ENCODE measurements around the gene TMEM218. TPM values are rescaled to one million over a fixed set of nuclear protein-coding genes. Genes with fewer than 3 reads are reported as not detected.

The TMEM218 gene
- total RNA-seq, 2 donors from 2014 or later: 7.0 to 9.9 TPM

DNA sequence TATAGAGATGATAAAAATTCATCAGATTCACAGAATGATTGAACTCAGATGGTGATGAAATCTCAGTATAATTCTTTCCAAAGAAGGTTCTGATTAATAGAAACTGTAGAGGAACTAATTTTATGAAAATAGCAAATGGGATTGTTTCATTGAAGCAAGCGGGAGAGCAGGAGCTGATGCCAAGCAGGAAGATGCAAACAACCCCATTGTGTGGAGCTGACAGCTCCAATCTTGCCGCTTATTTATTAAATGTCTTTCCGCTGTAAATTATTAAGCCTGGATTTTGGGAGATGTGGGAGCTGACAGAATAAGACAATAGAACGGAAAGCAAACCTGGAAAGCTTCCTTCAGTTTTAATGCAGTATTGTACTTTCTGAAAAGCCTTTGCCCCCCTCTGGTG is 6.0 kb upstream of the TMEM218 start:
- DNase-seq (no peak), ATAC-seq (no peak)
- no peaks in the 10 kb centered on the region for H3K4me1 Mint-ChIP-seq
- peaks cover 58% of the 10 kb centered on the region for H3K27me3 Mint-ChIP-seq
- no peak overlapping the region for H3K27ac Mint-ChIP-seq
- H3K4me3 Mint-ChIP-seq: no peak overlapping the region
- no peaks in the 10 kb centered on the region for H3K9me3 ChIP-seq (ENCODE audit: control insufficient read depth, low read length, poor library complexity, severe bottlenecking)
- H3K36me3 Mint-ChIP-seq (ENCODE audit: low read depth): peaks cover 10% of the 10 kb centered on the region

DNA sequence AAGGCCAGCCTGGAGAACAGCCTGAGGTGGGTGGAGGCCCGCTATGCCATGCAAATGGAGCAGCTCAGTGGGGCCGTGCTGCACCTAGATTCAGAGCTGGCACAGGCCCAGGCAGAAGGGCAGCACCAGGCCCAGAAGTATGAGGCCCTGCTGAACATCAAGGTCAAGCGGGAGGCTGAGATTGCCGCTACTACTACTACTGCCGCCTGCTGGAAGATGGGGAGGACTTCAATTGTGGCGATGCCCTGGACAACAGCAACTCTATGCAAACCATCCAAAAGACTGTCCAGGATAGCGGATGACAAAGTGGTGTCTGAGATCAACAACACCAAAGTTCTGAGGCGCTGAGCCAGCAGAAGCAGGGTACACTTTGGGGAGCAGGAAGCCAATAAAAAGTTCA is 3.1 kb upstream of the TMEM218 start:
- DNase-seq (no peak), ATAC-seq (no peak)
- Mint-ChIP-seq H3K4me1 (peaks cover 10% of the 10 kb centered on the region), H3K4me3 (no peak overlapping the region), H3K27me3 (peaks cover 31% of the 10 kb centered on the region), H3K36me3 (ENCODE audit: low read depth) (peaks cover 12% of the 10 kb centered on the region), H3K27ac (no peak overlapping the region)
- no peaks in the 10 kb centered on the region for H3K9me3 ChIP-seq (ENCODE audit: control insufficient read depth, low read length, poor library complexity, severe bottlenecking)

DNA sequence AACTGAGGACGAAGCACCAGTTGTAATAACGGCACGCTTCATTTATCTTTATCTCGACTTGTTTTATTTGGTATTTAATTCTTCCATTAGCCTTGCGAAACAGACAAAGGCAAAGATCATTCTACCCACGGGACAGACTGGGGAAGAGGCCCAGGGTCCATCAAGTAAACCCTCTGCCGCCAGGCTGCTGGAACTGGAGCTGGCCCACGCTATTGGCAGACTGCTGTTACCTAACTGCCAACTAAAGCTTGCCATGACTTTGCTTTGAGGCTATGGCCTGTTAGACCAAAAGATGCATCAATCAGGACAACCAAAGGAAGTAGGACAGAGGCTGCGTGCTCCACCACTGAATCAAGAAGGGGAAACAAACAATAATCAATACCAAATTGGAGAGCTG is 780 bp upstream of the TMEM218 start:
- ATAC-seq: no peak
- H3K36me3 Mint-ChIP-seq (ENCODE audit: low read depth): peaks cover 6% of the 10 kb centered on the region

DNA sequence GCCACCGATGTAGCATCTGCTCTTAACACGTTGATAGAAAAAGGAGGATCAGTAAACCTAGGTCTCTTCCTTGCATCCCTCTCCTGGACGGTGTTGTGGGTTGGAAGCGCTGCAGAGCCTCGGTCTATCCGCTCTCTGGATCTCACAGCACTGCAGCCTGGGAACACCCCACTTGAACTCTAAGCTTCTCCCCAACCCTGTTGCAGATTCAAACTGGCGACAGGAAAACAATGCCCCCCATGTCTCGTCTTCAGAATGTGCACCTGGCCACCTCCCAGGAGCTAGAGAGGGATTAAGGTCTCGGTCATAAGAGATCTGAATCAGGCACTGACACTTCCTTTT is 454 bp downstream of the TMEM218 start:
- no peaks in the 10 kb centered on the region for H3K9me3 ChIP-seq (ENCODE audit: control insufficient read depth, low read length, poor library complexity, severe bottlenecking)
- ATAC-seq (no peak), DNase-seq (no peak)
- Mint-ChIP-seq H3K27ac (peak overlapping the region; percentile 99), H3K36me3 (ENCODE audit: low read depth) (peaks cover 6% of the 10 kb centered on the region), H3K27me3 (peaks cover 5% of the 10 kb centered on the region), H3K4me3 (peak overlapping the region; percentile 100), H3K4me1 (peaks cover 10% of the 10 kb centered on the region)

More for the DNA sequence above, 780 bp upstream of the TMEM218 start:
- no peak overlapping the region for H3K4me3 Mint-ChIP-seq
- no peak for DNase-seq
- no peaks in the 10 kb centered on the region for H3K9me3 ChIP-seq (ENCODE audit: control insufficient read depth, low read length, poor library complexity, severe bottlenecking)
- peaks cover 12% of the 10 kb centered on the region for H3K27me3 Mint-ChIP-seq
- peak overlapping the region; percentile 99 for H3K27ac Mint-ChIP-seq
- H3K4me1 Mint-ChIP-seq: peaks cover 10% of the 10 kb centered on the region

GRCh38 chr11:125110506-125110905 is 920 bp downstream of the TMEM218 start:
- Mint-ChIP-seq H3K4me3 (peak overlapping the region; percentile 100), H3K27me3 (peaks cover 5% of the 10 kb centered on the region), H3K27ac (peak overlapping the region; percentile 99), H3K4me1 (peaks cover 15% of the 10 kb centered on the region), H3K36me3 (ENCODE audit: low read depth) (peaks cover 6% of the 10 kb centered on the region)
- no peak for DNase-seq
- ATAC-seq: no peak
- no peaks in the 10 kb centered on the region for H3K9me3 ChIP-seq (ENCODE audit: control insufficient read depth, low read length, poor library complexity, severe bottlenecking)

GRCh38 chr11:125108469-125108868 is 3.0 kb downstream of the TMEM218 start:
- H3K4me1 Mint-ChIP-seq: peaks cover 17% of the 10 kb centered on the region
- no peaks in the 10 kb centered on the region for H3K27me3 Mint-ChIP-seq
- no peak overlapping the region for H3K4me3 Mint-ChIP-seq
- ATAC-seq (no peak), DNase-seq (no peak)
- H3K27ac Mint-ChIP-seq: no peak overlapping the region
- H3K9me3 ChIP-seq (ENCODE audit: control insufficient read depth, low read length, poor library complexity, severe bottlenecking): no peaks in the 10 kb centered on the region
- peaks cover 6% of the 10 kb centered on the region for H3K36me3 Mint-ChIP-seq (ENCODE audit: low read depth)

- ATAC-seq: no peak
- Mint-ChIP-seq H3K27ac (peak overlapping the region; percentile 41), H3K4me1 (peaks cover 12% of the 10 kb centered on the region), H3K4me3 (no peak overlapping the region), H3K27me3 (no peaks in the 10 kb centered on the region), H3K36me3 (ENCODE audit: low read depth) (peaks cover 11% of the 10 kb centered on the region)
- no peaks in the 10 kb centered on the region for H3K9me3 ChIP-seq (ENCODE audit: control insufficient read depth, low read length, poor library complexity, severe bottlenecking)
- DNase-seq: no peak
Observed at GRCh38 chr11:125105926-125106325, 5.5 kb downstream of the TMEM218 start.

DNA sequence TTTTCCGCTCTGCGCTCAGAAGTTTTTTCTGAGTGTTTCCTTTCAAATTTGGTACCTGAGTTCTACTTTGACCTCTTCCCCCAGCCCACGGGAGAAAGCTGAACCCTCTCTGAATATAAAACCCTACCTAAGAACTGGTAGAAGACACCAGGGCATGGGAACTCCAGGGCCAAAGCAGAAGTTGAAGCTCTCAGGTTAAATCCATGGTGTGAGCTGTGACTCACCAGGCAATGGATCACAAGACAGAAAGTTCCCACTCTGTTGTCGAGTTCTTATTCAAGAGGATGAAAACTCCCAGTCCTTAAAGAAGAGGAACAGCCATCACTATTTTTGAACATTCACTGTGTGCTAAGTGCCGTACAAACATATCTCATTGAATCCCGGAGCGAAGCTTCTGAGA is 8.9 kb downstream of the TMEM218 start:
- H3K27ac Mint-ChIP-seq: no peak overlapping the region

DNA sequence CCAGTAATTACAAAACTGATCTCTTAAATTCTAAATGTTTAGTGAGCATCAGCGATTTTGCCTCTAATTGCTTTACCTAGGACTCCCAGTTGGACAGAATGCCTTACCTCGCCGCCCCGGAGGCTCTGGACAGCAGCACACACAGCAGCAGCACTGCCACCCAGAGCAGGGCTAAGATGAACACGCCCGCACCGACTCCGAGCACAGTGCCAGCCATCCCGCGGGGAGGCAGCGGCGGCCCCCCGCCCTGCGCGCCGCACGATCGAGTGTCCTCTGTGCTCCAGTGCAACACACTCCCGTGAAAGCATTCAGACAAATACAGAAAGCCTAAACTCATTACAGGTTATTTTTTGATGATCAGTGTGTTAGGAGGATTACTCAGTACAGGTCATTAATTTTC is 9.4 kb downstream of the TMEM218 start:
- H3K9me3 ChIP-seq (ENCODE audit: control insufficient read depth, low read length, poor library complexity, severe bottlenecking): no peaks in the 10 kb centered on the region
- H3K27me3 Mint-ChIP-seq: no peaks in the 10 kb centered on the region
- peaks cover 9% of the 10 kb centered on the region for H3K4me1 Mint-ChIP-seq
- DNase-seq (no peak), ATAC-seq (no peak)
- no peak overlapping the region for H3K4me3 Mint-ChIP-seq
- peaks cover 15% of the 10 kb centered on the region for H3K36me3 Mint-ChIP-seq (ENCODE audit: low read depth)
- no peak overlapping the region for H3K27ac Mint-ChIP-seq

More for the DNA sequence above, 8.9 kb downstream of the TMEM218 start:
- Mint-ChIP-seq H3K4me3 (no peak overlapping the region), H3K4me1 (peaks cover 9% of the 10 kb centered on the region), H3K36me3 (ENCODE audit: low read depth) (peaks cover 15% of the 10 kb centered on the region), H3K27me3 (no peaks in the 10 kb centered on the region)
- ATAC-seq: no peak
- DNase-seq: no peak
- no peaks in the 10 kb centered on the region for H3K9me3 ChIP-seq (ENCODE audit: control insufficient read depth, low read length, poor library complexity, severe bottlenecking)

- Mint-ChIP-seq H3K4me3 (no peak overlapping the region), H3K4me1 (peaks cover 9% of the 10 kb centered on the region), H3K27ac (no peak overlapping the region), H3K27me3 (no peaks in the 10 kb centered on the region), H3K36me3 (ENCODE audit: low read depth) (peaks cover 15% of the 10 kb centered on the region)
- no peak for ATAC-seq
- DNase-seq: no peak
- no peaks in the 10 kb centered on the region for H3K9me3 ChIP-seq (ENCODE audit: control insufficient read depth, low read length, poor library complexity, severe bottlenecking)
Observed at GRCh38 chr11:125101596-125101995, 9.8 kb downstream of the TMEM218 start.

- no peak overlapping the region for H3K27ac Mint-ChIP-seq
- H3K4me3 Mint-ChIP-seq: no peak overlapping the region
- no peaks in the 10 kb centered on the region for H3K9me3 ChIP-seq (ENCODE audit: control insufficient read depth, low read length, poor library complexity, severe bottlenecking)
- DNase-seq (no peak), ATAC-seq (no peak)
- peaks cover 3% of the 10 kb centered on the region for H3K4me1 Mint-ChIP-seq
- H3K27me3 Mint-ChIP-seq: no peaks in the 10 kb centered on the region
- peaks cover 11% of the 10 kb centered on the region for H3K36me3 Mint-ChIP-seq (ENCODE audit: low read depth)
Observed at GRCh38 chr11:125100136-125100535, 11.3 kb downstream of the TMEM218 start.

DNA sequence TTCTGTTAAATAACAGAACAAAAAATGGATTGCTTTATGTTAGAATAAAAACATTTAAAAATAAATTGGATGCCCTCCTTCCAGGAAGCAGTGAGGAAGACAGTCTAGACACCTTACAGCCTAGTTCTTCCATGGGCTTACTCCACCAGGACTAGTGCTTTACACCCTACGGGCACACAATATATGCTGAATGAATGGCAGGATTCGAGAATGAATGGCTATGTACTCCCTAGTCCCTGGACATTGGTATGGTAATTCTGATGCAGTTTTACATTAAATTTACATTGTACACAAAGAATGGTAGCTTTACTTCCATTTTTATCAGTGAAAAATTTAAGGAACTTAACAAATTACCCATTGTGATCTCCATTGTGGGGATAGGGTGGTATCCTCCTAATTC is 16.7 kb downstream of the TMEM218 start:
- Mint-ChIP-seq H3K27me3 (no peaks in the 10 kb centered on the region), H3K36me3 (ENCODE audit: low read depth) (peaks cover 4% of the 10 kb centered on the region), H3K27ac (no peak overlapping the region), H3K4me3 (no peak overlapping the region), H3K4me1 (peaks cover 2% of the 10 kb centered on the region)
- H3K9me3 ChIP-seq (ENCODE audit: control insufficient read depth, low read length, poor library complexity, severe bottlenecking): no peaks in the 10 kb centered on the region
- DNase-seq: no peak
- no peak for ATAC-seq

DNA sequence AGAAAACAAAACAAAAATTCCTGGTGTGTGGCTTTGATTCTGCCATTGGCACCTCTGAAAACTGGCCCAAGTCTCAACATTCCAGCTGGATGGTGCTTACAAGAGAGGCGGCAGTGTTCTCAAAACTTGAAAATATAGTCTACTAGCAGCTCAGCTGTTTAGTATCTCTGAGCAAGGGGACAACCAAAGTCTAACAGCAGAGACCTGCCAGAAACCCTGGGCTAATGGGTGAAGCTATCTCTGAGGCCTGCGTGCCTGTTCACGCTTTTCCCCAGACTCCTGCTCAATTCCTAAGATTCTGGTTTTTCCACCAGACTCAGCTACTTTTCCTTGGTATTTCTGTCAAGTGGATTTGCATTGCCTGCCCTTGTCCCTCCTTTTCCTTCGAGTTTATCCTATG is 17.9 kb downstream of the TMEM218 start:
- Mint-ChIP-seq H3K36me3 (ENCODE audit: low read depth) (peaks cover 2% of the 10 kb centered on the region), H3K4me3 (no peak overlapping the region), H3K4me1 (peaks cover 2% of the 10 kb centered on the region), H3K27ac (no peak overlapping the region), H3K27me3 (no peaks in the 10 kb centered on the region)
- no peaks in the 10 kb centered on the region for H3K9me3 ChIP-seq (ENCODE audit: control insufficient read depth, low read length, poor library complexity, severe bottlenecking)
- no peak for DNase-seq
- ATAC-seq: no peak

DNA sequence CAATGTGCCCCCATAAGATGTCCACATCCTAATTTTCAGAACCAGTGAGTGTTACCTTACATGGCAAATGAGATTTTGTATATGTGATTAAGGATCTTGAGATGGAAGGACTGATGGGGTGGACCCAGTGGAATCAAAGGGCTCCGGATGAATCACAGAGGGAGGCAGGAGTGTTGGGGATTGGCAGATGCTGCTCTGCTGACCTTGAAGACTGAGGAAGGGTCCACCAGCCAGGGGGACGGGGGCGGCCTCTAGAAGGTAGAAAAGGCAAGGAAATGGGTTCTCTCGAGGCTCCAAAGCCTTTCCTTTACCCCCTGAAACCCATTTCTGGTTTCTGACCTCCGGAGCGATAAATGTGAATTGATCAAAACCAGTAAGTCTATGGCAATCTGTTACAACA is 18.8 kb downstream of the TMEM218 start:
- no peaks in the 10 kb centered on the region for H3K9me3 ChIP-seq (ENCODE audit: control insufficient read depth, low read length, poor library complexity, severe bottlenecking)
- no peak overlapping the region for H3K27ac Mint-ChIP-seq
- DNase-seq (no peak), ATAC-seq (no peak)
- no peaks in the 10 kb centered on the region for H3K27me3 Mint-ChIP-seq
- H3K36me3 Mint-ChIP-seq (ENCODE audit: low read depth): peaks cover 2% of the 10 kb centered on the region
- H3K4me3 Mint-ChIP-seq: no peak overlapping the region
- peaks cover 2% of the 10 kb centered on the region for H3K4me1 Mint-ChIP-seq

Measured in T-helper 17 cell (primary cell).